H9 (cell line): ENCODE data around the gene B3GNT7. TPM values are rescaled to one million over a fixed set of nuclear protein-coding genes. Genes with fewer than 3 reads are reported as not detected.

Source experiments
- DNase-seq: peaks from one replicate; pipeline ENCODE4 v3.0.0-alpha.2; 2017
- H2AFZ ChIP-seq: one replicate; pipeline ENCODE4 v1.6.1; 2013; ENCODE audit warnings: mild to moderate bottlenecking, low read length, control low read depth, moderate library complexity
- H2AK5ac ChIP-seq: 2 replicates; pipeline ENCODE4 v1.6.1; 2013; ENCODE audit warnings: low read length, control low read depth, mixed read lengths; ENCODE audit not compliant: insufficient read length
- H2BK120ac ChIP-seq: one replicate; pipeline ENCODE4 v1.6.1; 2013; ENCODE audit warnings: low read depth, mild to moderate bottlenecking, low read length, control low read depth, inconsistent platforms; ENCODE audit not compliant: poor library complexity, severe bottlenecking
- H2BK12ac ChIP-seq: 2 replicates; pipeline ENCODE4 v1.6.1; 2013; ENCODE audit warnings: low read length, control low read depth, mixed read lengths, low read depth; ENCODE audit not compliant: insufficient read length
- H2BK15ac ChIP-seq: 2 replicates; pipeline ENCODE4 v1.6.1; 2013; ENCODE audit warnings: low read depth, low read length, control low read depth
- H2BK20ac ChIP-seq: one replicate; pipeline ENCODE4 v1.6.1; 2013; ENCODE audit warnings: low read depth, mild to moderate bottlenecking, low read length, control low read depth, inconsistent platforms; ENCODE audit not compliant: poor library complexity, severe bottlenecking
- H2BK5ac ChIP-seq: 2 replicates; pipeline ENCODE4 v1.6.1; 2013; ENCODE audit warnings: low read length, control low read depth, mixed read lengths; ENCODE audit not compliant: insufficient read length
- H3K14ac ChIP-seq: 2 replicates; pipeline ENCODE4 v1.6.1; 2013; ENCODE audit warnings: low read length, control low read depth; ENCODE audit not compliant: insufficient read depth
- H3K18ac ChIP-seq: 2 replicates; pipeline ENCODE4 v1.6.1; 2013; ENCODE audit warnings: low read depth, mild to moderate bottlenecking, mixed read lengths, low read length, control low read depth; ENCODE audit not compliant: insufficient read length
- H3K23ac ChIP-seq: 2 replicates; pipeline ENCODE4 v1.6.1; 2013; ENCODE audit warnings: low read length, control low read depth, mixed read lengths, low read depth; ENCODE audit not compliant: insufficient read length
- H3K23me2 ChIP-seq: 2 replicates; pipeline ENCODE4 v1.6.1; 2013; ENCODE audit warnings: low read depth, mild to moderate bottlenecking, mixed read lengths, low read length, control low read depth; ENCODE audit not compliant: insufficient read length, poor library complexity, severe bottlenecking
- H3K27ac ChIP-seq: 2 replicates; pipeline ENCODE4 v1.5.1; 2013; ENCODE audit warnings: low read length, control low read depth, mixed read lengths, low read depth; ENCODE audit not compliant: insufficient read length
- H3K27me3 ChIP-seq: 2 replicates; pipeline ENCODE4 v1.6.1; 2013; ENCODE audit warnings: low read length, control low read depth, inconsistent platforms; ENCODE audit not compliant: insufficient read depth
- H3K4ac ChIP-seq: 2 replicates; pipeline ENCODE4 v1.6.1; 2013; ENCODE audit warnings: low read depth, mild to moderate bottlenecking, control low read depth, inconsistent platforms, low read length, moderate library complexity
- H3K4me1 ChIP-seq: 2 replicates; pipeline ENCODE4 v1.6.1; 2013; ENCODE audit warnings: low read length, control low read depth, inconsistent platforms; ENCODE audit not compliant: insufficient read depth
- H3K4me2 ChIP-seq: 2 replicates; pipeline ENCODE4 v1.6.1; 2013; ENCODE audit warnings: low read length, control low read depth, mixed read lengths; ENCODE audit not compliant: insufficient read length, insufficient read depth
- H3K56ac ChIP-seq: 2 replicates; pipeline ENCODE4 v1.6.1; 2013; ENCODE audit warnings: low read depth, mild to moderate bottlenecking, mixed read lengths, low read length, control low read depth; ENCODE audit not compliant: insufficient read length
- H3K79me1 ChIP-seq: 2 replicates; pipeline ENCODE4 v1.6.1; 2013; ENCODE audit warnings: low read depth, mild to moderate bottlenecking, moderate library complexity, low read length, control low read depth, inconsistent platforms; ENCODE audit not compliant: insufficient read depth, poor library complexity, severe bottlenecking
- H3K79me2 ChIP-seq: 2 replicates; pipeline ENCODE4 v1.6.1; 2013; ENCODE audit warnings: low read length, control low read depth, inconsistent platforms; ENCODE audit not compliant: insufficient read depth
- H3K9ac ChIP-seq: 2 replicates; pipeline ENCODE4 v1.6.1; 2013; ENCODE audit warnings: low read length, control low read depth, mixed read lengths; ENCODE audit not compliant: insufficient read length; ENCODE audit errors: extremely low read depth
- H3K9me3 ChIP-seq: one replicate; pipeline ENCODE4 v1.6.1; 2013; ENCODE audit warnings: low read depth, low read length, inconsistent platforms; ENCODE audit not compliant: control insufficient read depth
- H3T11ph ChIP-seq: one replicate; pipeline ENCODE4 v1.6.1; 2013; ENCODE audit warnings: mild to moderate bottlenecking, low read length, control low read depth, inconsistent platforms
- H4K20me1 ChIP-seq: one replicate; pipeline ENCODE4 v1.6.1; 2013; ENCODE audit not compliant: control insufficient read depth, insufficient read length, insufficient read depth
- H4K5ac ChIP-seq: 2 replicates; pipeline ENCODE4 v1.6.1; 2013; ENCODE audit warnings: low read depth, mild to moderate bottlenecking, mixed read lengths, low read length, control low read depth; ENCODE audit not compliant: insufficient read length
- H4K8ac ChIP-seq: replicated peaks from 2 replicates; pipeline ENCODE4 v1.6.1; 2013; ENCODE audit warnings: low read length, control low read depth, mixed read lengths, low read depth; ENCODE audit not compliant: insufficient read length
- H4K91ac ChIP-seq: 2 replicates; pipeline ENCODE4 v1.6.1; 2013; ENCODE audit warnings: low read depth, mild to moderate bottlenecking, moderate library complexity, mixed read lengths, low read length, control low read depth; ENCODE audit not compliant: insufficient read length
- H3K27ac Mint-ChIP-seq, 3 experiments: 2 replicates in 2 of 3; 3 replicates in 1 of 3; pipeline ENCODE4 v1.8.0; 2020 to 2021; ENCODE audit warnings: mixed read lengths in 3 of 3, mild to moderate bottlenecking in 1 of 3, moderate library complexity in 1 of 3
- H3K27me3 Mint-ChIP-seq: 2 replicates; pipeline ENCODE4 v1.8.0; 2021; ENCODE audit warnings: low read depth, mild to moderate bottlenecking, moderate library complexity, mixed read lengths
- H3K36me3 Mint-ChIP-seq, 3 experiments: 2 replicates in 2 of 3; 3 replicates in 1 of 3; pipeline ENCODE4 v1.8.0; 2020 to 2021; ENCODE audit warnings: low read depth in 3 of 3, mixed read lengths in 3 of 3; ENCODE audit not compliant: insufficient read depth in 1 of 3
- H3K4me1 Mint-ChIP-seq, 2 experiments: 2 replicates each; pipeline ENCODE4 v1.8.0; 2020; ENCODE audit warnings: mixed read lengths in 2 of 2
- H3K4me3 Mint-ChIP-seq, 2 experiments: 2 replicates in 1 of 2; 3 replicates in 1 of 2; pipeline ENCODE4 v1.8.0; 2020 to 2021; ENCODE audit warnings: mild to moderate bottlenecking in 2 of 2, mixed read lengths in 2 of 2, moderate library complexity in 1 of 2
- H3K9me3 Mint-ChIP-seq, 2 experiments: 2 replicates in 1 of 2; 3 replicates in 1 of 2; pipeline ENCODE4 v1.8.0; 2020; ENCODE audit warnings: mild to moderate bottlenecking in 2 of 2, mixed read lengths in 2 of 2, moderate library complexity in 1 of 2
- WGBS: extraction: QIAGEN DNeasy Blood & Tissue Kit; methylation state at CpG from one replicate; pipeline ENCODE4 v1.1.7; 2013; ENCODE audit warnings: missing lambda C conversion rate, low lambda C conversion rate, mixed read lengths; ENCODE audit not compliant: insufficient read length; ENCODE audit errors: extremely low coverage; 5-methylcytosine and 5-hydroxymethylcytosine counted together
- total RNA-seq: library from RNA; stranded (reverse); gene quantifications from 2 replicates; pipeline ENCODE4 v1.2.1, GENCODE V29; 2021
- TF ChIP-seq, protein P1 (sequence below): fragments of 200-600 bp; sonication (generic); conservative IDR thresholded peaks from 3 replicates; pipeline ENCODE4 v1.8.0; 2021; ENCODE audit warnings: antibody characterized with exemption, mild to moderate bottlenecking

The B3GNT7 gene
- total RNA-seq, 1 experiment from 2014 or later = 42.2 TPM

DNA sequence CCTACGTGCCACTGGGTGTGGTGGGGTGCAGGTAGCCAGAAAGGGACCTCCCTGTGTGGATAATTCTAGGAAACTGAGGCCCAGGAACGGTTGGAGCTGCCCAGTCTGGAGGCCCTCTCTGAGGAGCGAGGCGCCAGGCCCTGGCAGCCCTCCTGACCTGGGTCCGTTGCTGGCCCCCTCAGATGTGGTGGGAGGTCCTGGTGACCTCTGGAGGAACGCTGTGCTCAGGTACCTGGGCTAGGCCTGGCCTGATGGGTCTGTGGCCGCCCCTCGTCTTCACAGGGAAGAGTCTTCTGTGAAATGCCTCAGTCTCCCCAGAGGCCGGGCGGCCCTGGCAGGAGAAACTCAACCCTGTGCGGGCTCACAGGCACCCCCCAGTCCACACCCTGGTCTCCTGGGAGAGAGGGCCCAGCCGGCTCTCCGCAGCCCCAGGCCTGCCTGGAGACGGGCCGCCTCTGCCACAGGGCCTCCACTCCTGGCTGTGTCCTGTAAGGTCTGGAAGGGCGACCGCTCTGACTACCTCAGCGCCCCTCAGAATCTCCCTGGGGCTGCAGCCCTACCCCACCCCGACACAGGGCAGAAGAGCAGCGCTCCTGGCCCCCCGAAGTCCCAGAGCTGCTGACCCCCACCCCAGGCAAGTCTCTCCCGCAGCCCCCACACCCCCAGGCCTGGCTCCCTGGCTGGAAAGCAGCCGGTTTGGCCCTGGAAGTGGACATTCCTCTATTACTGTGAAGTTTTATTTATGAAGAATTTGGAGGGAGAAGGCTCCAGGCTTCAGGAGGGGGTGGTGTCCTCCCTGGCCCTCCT, 3.7 kb downstream of the B3GNT7 start:
- no peaks in the 10 kb centered on the region; the same call in 1 of the 2 replicates for H3K4me1 ChIP-seq
- H3K18ac ChIP-seq = no peak overlapping the region
- no peak overlapping the region for H3K56ac ChIP-seq
- no peaks in the 10 kb centered on the region for H3K9me3 ChIP-seq
- DNase-seq = no peak
- Mint-ChIP-seq H3K4me1 (peaks cover 49 to 50% of the 10 kb centered on the region in 2 experiments), H3K27me3 (peaks cover 3% of the 10 kb centered on the region; the same call in 1 of the 2 replicates), H3K36me3 (peaks cover 11 to 13% (median 12%) of the 10 kb centered on the region in 3 experiments; a peak in 5 of 7 replicates), H3K27ac (no peak overlapping the region), H3K4me3 (no peak overlapping the region), H3K9me3 (no peaks in the 10 kb centered on the region)
- H3K23ac ChIP-seq = no peak overlapping the region
- H2BK15ac ChIP-seq = no peak overlapping the region
- no peak overlapping the region for H3T11ph ChIP-seq
- H3K27me3 ChIP-seq = no peaks in the 10 kb centered on the region
- H3K27ac ChIP-seq = no peak overlapping the region
- H3K23me2 ChIP-seq = peaks cover 9% of the 10 kb centered on the region
- H3K79me2 ChIP-seq = no peaks in the 10 kb centered on the region; the same call in 1 of the 2 replicates
- H2AK5ac ChIP-seq = no peak overlapping the region
- H4K8ac ChIP-seq = no peak overlapping the region
- no peak overlapping the region for H3K4ac ChIP-seq
- no peaks in the 10 kb centered on the region for H4K20me1 ChIP-seq
- no peak overlapping the region for H2BK12ac ChIP-seq
- H3K4me2 ChIP-seq = no peak overlapping the region
- WGBS = no CpG with 5 or more reads among the region's 23 CpGs
- H4K5ac ChIP-seq = no peak overlapping the region
- H3K79me1 ChIP-seq = no peaks in the 10 kb centered on the region
- H2BK5ac ChIP-seq = no peak overlapping the region
- H3K14ac ChIP-seq = no peak overlapping the region
- TF ChIP-seq, protein P1, sequence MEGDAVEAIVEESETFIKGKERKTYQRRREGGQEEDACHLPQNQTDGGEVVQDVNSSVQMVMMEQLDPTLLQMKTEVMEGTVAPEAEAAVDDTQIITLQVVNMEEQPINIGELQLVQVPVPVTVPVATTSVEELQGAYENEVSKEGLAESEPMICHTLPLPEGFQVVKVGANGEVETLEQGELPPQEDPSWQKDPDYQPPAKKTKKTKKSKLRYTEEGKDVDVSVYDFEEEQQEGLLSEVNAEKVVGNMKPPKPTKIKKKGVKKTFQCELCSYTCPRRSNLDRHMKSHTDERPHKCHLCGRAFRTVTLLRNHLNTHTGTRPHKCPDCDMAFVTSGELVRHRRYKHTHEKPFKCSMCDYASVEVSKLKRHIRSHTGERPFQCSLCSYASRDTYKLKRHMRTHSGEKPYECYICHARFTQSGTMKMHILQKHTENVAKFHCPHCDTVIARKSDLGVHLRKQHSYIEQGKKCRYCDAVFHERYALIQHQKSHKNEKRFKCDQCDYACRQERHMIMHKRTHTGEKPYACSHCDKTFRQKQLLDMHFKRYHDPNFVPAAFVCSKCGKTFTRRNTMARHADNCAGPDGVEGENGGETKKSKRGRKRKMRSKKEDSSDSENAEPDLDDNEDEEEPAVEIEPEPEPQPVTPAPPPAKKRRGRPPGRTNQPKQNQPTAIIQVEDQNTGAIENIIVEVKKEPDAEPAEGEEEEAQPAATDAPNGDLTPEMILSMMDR = no peak
- H3K9ac ChIP-seq = no peak overlapping the region
- no peak overlapping the region for H4K91ac ChIP-seq
- no peak overlapping the region for H2BK20ac ChIP-seq
- H2AFZ ChIP-seq = no peak overlapping the region
- H2BK120ac ChIP-seq = no peak overlapping the region
